K562 (cell line): ENCODE measurements around the gene IP6K1. TPM values are rescaled to one million over a fixed set of nuclear protein-coding genes. Genes with fewer than 3 reads are reported as not detected.

Experiments used
- CXXC5 ChIP-seq: fragments of 250-450 bp; sonication (Bioruptor Pico); IDR thresholded peaks from 2 replicates; pipeline ENCODE4 v1.8.0; 2022; ENCODE audit warnings: inconsistent platforms, mild to moderate bottlenecking, moderate library complexity
- DEAF1 ChIP-seq: fragments of 450-650 bp; formaldehyde crosslinking; IDR thresholded peaks from 2 replicates; pipeline ENCODE4 v1.4.0; 2020; ENCODE audit warnings: mild to moderate bottlenecking, moderate library complexity
- FOXP1 ChIP-seq: sonication (generic); formaldehyde crosslinking; IDR thresholded peaks from 2 replicates; pipeline ENCODE4 v1.8.0; 2022; ENCODE audit warnings: mild to moderate bottlenecking, missing genetic modification reagents
- MAX ChIP-seq: sonication (generic); formaldehyde crosslinking; IDR thresholded peaks from 2 replicates; pipeline ENCODE4 v1.9.0; 2022; ENCODE audit warnings: mild to moderate bottlenecking, missing genetic modification reagents
- POLR2G ChIP-seq: fragments of 200-400 bp; formaldehyde crosslinking; IDR thresholded peaks from 2 replicates; pipeline ENCODE4 v1.6.1; 2017; ENCODE audit warnings: low read depth, mild to moderate bottlenecking, antibody characterized with exemption, low read length, moderate library complexity
- REST ChIP-seq, 2 experiments: fragments of 450-650 bp; formaldehyde crosslinking in 1 of 2; IDR thresholded peaks; 2 replicates each; pipeline versions ENCODE4 v1.4.0 to v1.6.1; 2014 to 2020; ENCODE audit warnings: mild to moderate bottlenecking in 2 of 2, borderline replicate concordance in 1 of 2, low read depth in 1 of 2
- SIN3A ChIP-seq, 2 experiments: fragments of 150-350 bp in 1 of 2; IDR thresholded peaks; 2 replicates each; pipeline ENCODE4 v1.6.1; 2011 to 2016; ENCODE audit warnings: borderline replicate concordance in 2 of 2, low read depth in 2 of 2, low read length in 2 of 2, mild to moderate bottlenecking in 2 of 2, moderate library complexity in 2 of 2; ENCODE audit not compliant: control insufficient read depth in 1 of 2
- SMC3 ChIP-seq: conservative IDR thresholded peaks from 2 replicates; pipeline ENCODE4 v1.6.1; 2011; ENCODE audit warnings: low read depth, low read length, improper control_type of control experiment; ENCODE audit not compliant: insufficient read depth
- SREBF1 ChIP-seq: fragments of 150-350 bp; IDR thresholded peaks from 2 replicates; pipeline ENCODE4 v1.6.1; 2014; ENCODE audit warnings: antibody characterized with exemption, low read depth, low read length, borderline replicate concordance
- STAG1 ChIP-seq: sonication (generic); formaldehyde crosslinking; IDR thresholded peaks from 2 replicates; pipeline ENCODE4 v1.5.0; 2020; ENCODE audit warnings: missing genetic modification reagents, borderline replicate concordance
- ZBTB33 ChIP-seq: sonication (generic); formaldehyde crosslinking; IDR thresholded peaks from 2 replicates; pipeline ENCODE4 v1.8.1; 2023; ENCODE audit warnings: mild to moderate bottlenecking, missing genetic modification reagents
- polyA plus RNA-seq, 8 experiments: library from polyadenylated mRNA; depleted of rRNA in 4 of 8; stranded (reverse) in 5 of 8; unstranded in 3 of 8; fragments of >200 nt; fragmentation: Nextera tagmentation in 2 of 8; fragmentation: Illumina TruSeq in 1 of 8; extraction: Ambion mirVana in 2 of 8; extraction: Trizol in 1 of 8; gene quantifications; 2 replicates each; pipeline versions ENCODE4 v1.2.1 to v1.2.3, GENCODE V29; 2011 to 2014; ENCODE audit warnings: inconsistent platforms in 1 of 8, missing spikeins in 1 of 8
- total RNA-seq, 7 experiments: library from RNA; depleted of rRNA in 6 of 7; stranded (reverse); fragments of >200 nt in 6 of 7; fragmentation: Illumina TruSeq in 2 of 7; extraction: Trizol in 2 of 7; gene quantifications; 2 replicates each; pipeline versions ENCODE4 v1.2.1 to v1.2.3, GENCODE V29; 2011 to 2021; ENCODE audit warnings: low replicate concordance in 1 of 7

Gene IP6K1
- total and polyA plus RNA-seq, 9 of the 15 experiments (the other 6 are each of a cell fraction or from before 2014, with no cell fraction given), result 0.46 to 29.2 (median 13.1) TPM

- TF ChIP-seq REST (IDR thresholded peaks at IDR 0.05; ENCODE audit: borderline replicate concordance) (peak; percentile 62; the same call in 1 of the 2 replicates), REST (CRISPR knock-in tag; IDR thresholded peaks at IDR 0.05; ENCODE audit: low read depth) (no peak), SREBF1 (no peak), ZBTB33 (CRISPR knock-in tag) (peak; percentile 62; the same call in 1 of the 2 replicates), POLR2G (0 out of 2 replicates have a peak, but pooled peaks have one; percentile 28), CXXC5 (CRISPR knock-in tag) (no peak), MAX (CRISPR knock-in tag) (0 out of 2 replicates have a peak, but pooled peaks have one; percentile 14), DEAF1 (CRISPR knock-in tag) (0 out of 2 replicates have a peak, but pooled peaks have one; percentile 50), SIN3A (IDR thresholded peaks at IDR 0.05; ENCODE audit: borderline replicate concordance in 2 of 2, control insufficient read depth in 1 of 2, low read depth in 2 of 2, low read length in 2 of 2) (no peak), FOXP1 (CRISPR knock-in tag) (peak; percentile 34; the same call in 1 of the 2 replicates), STAG1 (CRISPR knock-in tag) (peak; percentile 84; the same call in 1 of the 2 replicates), SMC3 (peak; percentile 72)
Observed at GRCh38 chr3:49703443-49703927, 82.9 kb downstream of the IP6K1 start (continued).
